HG03039 (cell line): ENCODE measurements around the gene LAMA5.

Source experiments
- ATAC-seq: cut with Tn5 transposase; IDR thresholded peaks from one replicate; pipeline ENCODE4 v1.9.1; 2021; ENCODE audit warnings: mild to moderate bottlenecking, moderate library complexity; ENCODE audit not compliant: unreplicated experiment

The LAMA5 gene

DNA sequence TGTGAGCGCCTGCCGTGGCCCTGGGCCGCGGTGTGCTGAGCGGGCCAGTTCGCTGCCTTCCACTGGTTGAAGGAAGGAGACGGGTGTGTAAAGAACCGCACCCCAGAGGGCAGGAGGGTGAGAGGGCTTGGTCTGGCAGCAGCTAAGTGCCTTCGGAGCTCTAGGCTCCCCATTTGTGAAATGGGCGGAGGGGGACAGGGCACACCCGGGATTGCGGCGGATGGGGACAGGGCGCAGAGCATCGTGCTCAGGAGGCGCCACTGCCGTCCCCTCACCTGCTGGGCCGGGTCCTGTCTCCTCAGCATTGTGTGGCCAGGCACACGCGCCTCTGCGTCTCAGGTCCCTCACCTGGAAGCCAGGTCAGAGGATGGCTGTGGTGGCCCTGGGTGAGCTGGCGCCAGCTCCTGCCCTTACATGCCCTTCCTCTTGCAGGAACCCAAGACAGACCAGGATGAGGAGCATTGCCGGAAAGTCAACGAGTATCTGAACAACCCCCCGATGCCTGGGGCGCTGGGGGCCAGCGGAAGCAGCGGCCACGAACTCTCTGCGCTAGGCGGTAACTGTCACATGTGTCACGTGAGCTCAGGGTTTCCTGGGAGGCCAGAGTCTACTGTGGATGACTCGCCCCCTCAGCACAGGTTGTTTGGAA lies 61.2 kb downstream of the LAMA5 start:
- no peak for ATAC-seq

DNA sequence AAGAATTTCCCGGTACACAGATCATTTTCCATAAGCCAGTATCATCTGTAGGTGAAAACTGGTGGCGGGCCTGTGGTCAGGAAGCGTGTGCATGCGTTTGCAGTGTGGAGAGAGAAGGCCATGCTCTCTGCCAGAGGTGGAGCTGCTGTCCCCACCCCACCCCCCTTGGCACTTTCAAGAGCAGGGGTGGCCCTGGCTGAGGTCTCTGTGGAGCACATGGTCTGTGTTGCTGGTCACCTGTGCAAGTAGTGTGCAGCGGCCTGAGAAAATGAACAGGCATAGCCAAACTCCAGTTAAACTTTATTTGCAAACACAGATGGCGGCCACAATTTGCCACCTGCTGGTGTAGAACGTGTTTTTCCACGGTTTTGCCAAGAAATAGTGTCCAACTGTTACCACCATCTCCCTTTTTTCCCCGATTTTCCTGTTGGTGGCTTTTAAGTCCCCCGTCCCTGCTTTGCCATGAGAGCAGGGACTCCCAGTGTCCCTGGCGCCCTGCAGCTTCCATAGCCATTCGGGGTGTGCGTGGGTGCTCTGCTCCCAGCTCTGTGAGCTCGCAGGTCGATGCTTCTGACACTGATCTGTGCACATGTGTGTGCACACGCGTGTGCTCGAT lies 61.9 kb downstream of the LAMA5 start:
- no peak for ATAC-seq

DNA sequence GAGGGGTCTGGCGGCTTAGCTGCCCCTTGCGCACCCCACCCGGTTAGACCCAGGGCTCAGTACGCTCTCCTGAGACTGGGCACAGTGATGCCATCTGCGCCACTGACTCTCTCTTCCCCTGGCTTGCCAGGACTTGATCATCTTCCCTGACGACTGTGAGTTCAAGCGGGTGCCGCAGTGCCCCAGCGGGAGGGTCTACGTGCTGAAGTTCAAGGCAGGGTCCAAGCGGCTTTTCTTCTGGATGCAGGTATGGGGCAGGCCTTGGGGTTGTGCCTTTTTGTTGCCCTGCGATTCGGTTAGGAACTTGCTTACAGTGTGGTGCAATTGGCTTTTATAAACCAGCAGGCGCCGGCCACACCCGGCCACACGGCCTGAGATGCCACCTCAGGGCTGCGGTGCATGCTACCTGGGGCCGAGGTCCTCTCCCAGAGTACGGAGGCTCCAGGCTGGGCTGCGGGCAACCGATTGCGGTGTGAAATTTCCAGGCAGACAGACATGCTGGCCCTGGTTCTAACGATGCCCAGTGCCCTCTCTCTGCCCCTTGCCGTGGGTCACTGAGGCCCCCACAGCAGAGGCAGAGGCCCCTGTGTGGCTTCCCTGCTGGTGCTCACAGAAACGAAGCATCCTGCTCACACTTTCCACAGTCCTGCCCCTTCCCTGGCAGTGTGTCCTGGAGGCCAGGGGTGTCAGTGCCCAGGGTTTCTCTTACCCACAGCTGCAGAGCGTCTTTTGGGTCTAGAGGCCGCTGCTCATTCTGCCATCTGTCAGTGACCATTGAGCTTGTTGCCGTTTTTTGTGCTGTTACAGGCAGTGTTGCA lies 62.6 kb downstream of the LAMA5 start:
- ATAC-seq, result no peak

DNA sequence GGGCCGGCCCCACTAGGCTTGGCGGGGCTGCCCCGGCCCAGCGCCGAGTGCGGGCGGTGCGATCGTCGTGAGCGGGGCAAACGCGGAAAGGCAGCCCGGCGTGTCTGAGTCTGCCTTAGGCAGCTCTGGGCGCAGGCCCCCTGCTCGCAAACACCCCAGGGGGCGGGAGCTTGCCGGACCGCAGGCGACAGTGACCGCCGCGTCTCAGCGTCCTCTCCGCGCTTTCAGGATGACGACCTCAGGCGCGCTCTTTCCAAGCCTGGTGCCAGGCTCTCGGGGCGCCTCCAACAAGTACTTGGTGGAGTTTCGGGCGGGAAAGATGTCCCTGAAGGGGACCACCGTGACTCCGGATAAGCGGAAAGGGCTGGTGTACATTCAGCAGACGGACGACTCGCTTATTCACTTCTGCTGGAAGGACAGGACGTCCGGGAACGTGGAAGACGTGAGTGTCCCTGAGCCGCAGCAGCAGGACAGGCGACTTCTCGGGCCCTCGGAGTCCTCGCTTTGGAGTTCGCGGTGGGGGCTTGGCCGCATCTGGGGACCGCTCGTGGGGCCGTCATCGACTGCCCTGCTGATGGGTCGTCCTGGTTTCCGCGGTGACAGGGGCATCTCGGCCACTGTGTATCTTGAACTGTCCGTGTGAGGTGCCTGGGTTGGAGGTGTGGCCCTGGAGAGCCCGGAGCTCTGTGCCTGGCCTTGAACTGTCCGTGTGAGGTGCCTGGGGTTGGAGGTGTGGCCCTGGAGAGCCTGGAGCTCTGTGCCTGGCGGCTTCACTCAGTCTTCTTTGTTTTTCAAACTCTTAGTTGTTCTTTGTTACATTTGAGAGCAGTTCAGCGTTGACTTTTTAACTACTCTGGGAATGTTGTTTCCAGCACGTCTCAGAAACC lies 63.5 kb downstream of the LAMA5 start:
- no peak for ATAC-seq

DNA sequence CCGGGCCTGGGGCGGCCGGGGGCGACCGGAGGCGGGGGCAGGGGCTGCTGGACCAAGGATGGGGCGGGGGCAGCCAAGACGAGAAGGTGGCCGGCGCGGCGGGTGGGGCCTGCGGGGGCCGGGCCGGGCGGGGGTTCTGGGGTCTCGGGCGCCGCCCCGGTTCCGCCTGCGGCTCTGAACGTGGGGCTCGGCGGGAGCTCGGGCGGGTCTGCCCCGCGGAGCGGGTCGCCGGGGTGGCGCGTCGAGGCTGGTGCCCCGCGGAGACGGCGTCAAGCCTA lies 64.1 kb downstream of the LAMA5 start:
- ATAC-seq, result no peak

DNA sequence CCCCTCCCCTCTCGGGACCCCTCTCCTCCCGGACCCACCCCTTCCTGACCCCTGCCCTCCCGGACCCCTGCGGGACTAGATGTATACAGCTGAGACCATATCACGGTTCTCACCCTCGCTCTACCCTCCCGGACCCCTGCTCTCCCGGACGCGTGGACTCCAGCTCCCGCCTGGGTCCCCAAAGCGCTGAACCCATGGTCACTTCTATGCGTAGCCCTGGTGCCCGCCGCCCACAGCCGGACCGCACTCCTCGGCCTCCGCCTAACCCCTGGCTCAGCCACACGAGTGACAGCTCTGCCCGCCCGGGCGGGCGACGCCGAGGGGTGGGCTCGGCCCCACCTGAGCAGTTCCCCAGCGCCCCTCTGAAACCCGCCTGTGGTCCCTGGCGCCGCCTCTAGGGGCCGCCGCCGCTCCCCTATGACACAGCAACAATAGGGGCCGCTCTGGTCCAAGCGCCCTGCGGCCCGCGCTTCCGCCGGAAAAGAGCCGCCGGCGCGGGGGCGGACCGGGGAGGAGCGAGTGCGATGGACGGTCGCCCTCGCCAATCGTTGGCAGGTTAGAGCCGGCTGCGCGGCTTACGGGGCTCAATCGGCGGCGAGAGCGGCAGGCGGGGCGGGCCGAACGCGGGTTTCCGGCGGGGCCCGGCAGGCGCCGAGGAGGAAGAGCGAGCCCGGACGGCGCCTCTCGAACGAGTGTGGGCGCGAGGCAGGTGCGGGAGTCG lies 64.6 kb downstream of the LAMA5 start, which contains the start of gene ADRM1:
ADRM1 (plus strand) TSS at position 657 of the 721 bp plus-strand sequence. CDS start 572 bp downstream, outside the sequence.
- ATAC-seq, result peak; percentile 86

DNA sequence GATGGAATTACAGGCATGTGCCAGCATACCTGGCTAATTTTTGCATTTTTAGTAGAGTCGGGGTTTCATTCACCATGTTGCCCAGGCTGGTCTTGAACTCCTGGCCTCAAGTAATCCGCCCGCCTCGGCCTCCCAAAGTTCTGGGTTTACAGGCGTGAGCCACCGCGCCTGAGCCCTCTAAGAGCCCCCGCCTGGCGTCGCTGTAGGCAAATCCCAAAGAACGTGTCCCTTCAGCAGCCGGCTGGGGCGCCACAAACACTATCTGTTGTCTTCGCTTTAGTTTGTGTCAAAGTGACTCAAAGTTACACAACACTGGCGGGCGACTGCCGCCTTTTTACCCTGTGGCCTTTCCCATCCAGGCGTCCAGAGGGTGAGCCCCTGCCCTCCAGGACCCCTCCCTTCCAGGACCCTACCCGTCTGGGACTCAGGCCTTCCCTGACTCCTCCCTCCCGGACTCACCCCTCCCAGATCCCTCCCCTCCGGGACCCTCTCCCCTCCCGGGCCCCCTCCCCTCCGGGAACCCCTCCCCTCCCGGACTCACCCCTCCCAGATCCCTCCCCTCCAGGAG lies 65.3 kb downstream of the LAMA5 start:
- ATAC-seq, result peak; percentile 22

DNA sequence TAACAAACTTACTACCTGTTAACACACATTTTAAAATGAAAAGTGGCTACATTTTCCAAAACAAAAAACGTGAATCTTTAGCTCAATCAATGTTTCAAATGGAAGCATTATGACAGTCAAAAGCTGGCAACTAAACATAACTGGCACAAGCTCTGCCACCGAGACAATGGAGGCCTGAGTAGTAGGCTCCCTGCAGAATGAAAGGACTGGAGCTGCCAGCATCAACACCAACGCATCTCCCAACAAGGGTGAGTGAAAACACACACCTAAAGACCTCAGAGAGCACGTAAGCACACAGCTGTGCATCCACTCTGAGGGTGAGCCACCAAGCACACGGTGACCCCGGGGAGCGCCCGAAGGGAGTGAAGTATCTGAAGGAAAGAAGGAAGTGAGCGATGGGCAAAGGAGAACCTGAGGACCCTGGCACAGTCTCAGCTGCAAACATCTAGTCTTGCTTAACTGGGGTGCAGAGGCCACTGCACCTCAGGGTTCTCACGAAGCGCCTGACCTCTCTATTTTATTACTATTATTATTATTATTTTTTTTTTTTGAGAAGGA lies 65.9 kb downstream of the LAMA5 start:
- ATAC-seq, result no peak

DNA sequence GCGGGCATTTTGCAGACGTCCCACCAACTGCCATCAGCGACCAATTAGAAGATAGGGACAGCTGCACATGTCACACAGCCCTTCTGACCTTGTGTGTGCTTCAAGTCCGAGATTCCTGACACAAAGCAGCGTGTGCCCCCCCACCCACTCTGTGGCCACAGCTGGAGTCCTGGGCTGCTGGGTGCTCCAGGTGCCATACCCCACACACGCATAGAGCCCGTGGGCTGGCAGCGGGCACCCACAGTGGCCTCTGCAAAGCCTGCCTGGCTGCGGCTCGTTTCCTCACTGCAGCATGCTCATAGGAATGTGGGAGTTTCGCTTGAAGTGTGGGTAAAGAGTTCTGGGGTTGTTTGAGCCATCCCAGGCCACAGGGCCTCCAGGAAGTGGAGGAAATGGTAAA lies 66.8 kb downstream of the LAMA5 start:
- ATAC-seq, result no peak

DNA sequence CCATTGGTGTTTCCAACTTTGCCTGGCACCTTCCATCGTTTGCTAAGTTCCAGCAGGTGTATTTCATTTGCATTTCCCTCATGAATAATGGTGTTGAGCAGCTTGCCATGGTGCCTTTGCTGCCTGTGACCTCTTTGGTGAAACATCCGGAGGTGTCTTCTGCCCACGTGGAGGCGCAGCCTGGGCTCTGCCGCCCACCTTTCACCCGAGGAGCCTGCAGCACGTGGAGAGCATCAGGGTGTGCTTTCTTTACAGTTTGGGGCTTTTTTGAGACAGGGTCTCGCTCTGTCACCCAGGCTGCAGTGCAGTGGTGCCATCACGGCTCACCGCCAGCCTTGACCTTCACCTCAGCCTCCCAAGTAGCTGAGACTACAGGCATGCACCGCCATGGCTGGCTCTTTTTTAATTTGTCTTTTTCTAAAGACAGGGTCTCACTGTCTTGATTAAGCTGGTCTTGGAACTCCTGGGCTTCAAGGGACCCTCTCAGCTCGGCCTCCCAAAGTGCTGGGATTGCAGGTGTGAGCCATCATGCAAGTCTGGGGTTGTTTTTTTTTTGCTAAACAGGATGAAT lies 67.4 kb downstream of the LAMA5 start:
- no peak for ATAC-seq

DNA sequence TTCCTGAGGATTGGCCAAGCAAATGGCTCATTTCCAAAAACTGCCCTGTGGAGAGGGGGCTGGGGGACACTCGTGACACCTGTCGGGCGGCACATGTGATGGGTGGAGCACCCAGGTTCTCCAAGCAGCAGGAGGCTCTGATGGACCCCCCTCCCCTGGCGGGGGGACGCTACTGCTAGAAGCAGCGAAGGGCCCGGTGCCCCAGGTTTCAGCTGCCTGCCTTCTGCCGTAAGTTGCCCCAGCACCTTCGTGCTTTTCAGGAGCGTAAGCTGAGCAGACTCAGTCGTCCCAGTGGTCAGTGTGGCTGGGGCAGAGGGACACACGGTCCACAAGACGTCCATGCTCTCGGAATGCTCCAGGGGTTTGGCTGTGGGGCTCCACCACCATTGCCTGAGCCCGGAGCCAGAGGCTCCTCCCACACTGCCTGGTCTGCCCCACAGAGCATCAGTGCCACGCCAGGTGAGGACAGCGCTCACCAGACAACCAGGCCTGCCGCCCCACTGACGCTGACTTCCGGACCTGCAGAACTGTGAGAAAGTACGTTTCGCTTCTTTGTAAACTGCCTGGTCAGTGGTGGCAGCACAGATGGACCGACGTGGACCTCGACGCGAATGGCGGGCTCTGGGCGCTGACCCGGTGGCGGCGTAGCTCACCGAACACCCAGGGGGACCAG lies 68.4 kb downstream of the LAMA5 start:
- no peak for ATAC-seq

DNA sequence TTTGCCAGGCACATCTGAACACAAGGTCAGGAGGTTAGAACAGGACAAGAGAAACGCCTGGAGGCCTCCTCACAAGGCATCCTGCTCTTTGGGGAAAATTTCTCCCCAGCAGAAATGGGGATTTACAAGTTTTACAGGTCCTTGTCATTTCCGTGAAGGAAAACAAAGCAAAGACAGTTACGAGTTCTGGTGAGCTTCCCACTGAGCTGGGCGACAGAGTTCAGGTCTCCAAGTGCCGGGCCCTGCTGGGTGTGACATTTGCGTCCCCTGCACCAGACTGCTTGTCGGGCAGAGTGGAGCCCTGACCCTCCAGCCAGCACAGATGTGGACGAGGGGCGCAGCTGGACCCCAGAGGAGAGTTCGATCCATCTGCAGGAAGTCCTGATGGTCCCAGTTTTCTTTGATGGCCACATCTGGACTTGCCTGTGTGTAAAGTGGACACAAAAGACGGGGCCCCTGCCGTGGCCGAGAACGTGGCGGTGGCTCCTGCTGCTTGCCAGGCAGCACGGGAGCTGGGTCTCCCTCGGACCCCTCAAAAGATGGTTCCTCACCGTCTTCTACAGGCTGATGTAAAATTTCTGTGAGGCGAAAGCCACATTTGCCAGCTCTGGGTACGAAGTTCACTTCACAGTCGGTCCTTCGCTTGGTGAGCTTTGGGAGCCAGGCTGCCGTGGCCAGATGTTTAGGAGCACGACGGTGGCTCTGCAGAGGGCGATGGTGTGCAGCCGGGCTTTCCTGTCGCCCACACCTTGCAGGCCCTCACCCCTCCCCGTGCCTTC lies 69.5 kb downstream of the LAMA5 start:
- ATAC-seq, result no peak

DNA sequence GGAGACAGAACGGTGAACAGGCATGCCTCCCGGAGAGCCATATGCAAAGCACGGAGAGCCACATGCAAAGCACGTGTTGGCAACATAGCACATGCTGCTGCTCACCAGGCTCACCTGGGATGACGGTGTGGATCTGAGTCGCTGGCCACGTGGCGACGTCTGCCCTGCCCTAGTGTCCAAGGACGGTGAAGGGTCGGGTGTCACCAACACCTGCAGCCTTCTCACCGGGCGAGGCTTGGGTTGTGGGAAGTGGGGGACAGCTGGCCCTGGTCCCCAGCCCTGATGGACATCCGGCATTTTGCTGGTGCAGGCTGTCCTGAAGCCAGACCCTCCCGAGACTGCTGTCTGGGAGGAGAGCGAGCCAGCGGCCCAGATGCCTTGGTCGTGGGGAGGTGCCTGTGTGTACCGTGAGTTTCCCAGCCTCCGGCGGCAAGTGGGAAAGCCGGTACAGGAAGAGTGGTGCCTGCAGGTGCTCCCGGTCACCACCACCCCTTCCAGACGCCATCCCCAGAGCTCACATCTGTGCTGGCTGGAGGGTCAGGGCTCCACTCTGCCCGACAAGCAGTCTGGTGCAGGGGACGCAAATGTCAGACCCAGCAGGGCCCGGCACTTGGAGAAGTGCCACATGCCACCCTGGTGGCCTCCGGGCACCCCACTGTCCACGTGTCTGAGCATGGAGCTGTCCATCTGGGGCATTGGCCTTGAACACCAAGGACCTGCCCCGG lies 70.2 kb downstream of the LAMA5 start:
- ATAC-seq, result no peak

DNA sequence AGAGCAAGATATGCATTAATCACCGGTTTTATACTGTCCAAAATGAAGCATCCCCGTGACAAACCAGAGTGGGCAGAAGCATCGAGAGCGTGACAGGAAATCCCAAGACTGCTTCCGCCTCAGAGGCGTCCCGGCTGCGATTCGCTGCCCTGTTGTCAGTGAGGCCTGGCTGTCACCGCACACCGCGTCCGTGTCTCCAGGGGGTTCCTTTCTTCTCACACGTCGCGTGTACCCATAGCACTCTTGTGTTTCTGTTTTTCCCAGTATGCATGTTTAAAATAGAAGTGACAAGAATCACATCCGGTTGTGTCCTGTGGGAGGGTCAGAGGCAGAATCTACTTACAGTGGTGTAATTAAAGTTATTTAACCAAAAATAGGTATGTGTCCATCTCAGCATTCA lies 72.6 kb downstream of the LAMA5 start:
- no peak for ATAC-seq

DNA sequence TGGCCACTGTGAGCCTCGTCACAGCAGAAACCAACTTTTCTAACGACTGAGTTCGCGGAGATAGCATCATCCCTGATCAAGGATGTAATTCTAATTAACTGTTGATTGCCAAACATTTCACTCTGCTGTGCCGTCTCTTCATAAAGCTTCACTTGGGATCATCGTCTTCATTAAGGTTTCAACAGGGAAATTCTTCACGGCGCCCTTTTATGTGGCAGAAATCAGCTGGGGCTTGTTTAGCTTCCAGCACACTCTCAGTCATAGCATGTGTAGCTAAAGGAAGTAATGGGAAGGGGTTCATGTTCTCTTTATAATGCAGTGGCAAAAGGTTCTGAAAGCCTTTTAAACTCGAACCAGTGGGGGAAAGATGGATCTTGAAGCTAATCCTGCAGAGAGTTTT lies 73.2 kb downstream of the LAMA5 start:
- ATAC-seq, result no peak

DNA sequence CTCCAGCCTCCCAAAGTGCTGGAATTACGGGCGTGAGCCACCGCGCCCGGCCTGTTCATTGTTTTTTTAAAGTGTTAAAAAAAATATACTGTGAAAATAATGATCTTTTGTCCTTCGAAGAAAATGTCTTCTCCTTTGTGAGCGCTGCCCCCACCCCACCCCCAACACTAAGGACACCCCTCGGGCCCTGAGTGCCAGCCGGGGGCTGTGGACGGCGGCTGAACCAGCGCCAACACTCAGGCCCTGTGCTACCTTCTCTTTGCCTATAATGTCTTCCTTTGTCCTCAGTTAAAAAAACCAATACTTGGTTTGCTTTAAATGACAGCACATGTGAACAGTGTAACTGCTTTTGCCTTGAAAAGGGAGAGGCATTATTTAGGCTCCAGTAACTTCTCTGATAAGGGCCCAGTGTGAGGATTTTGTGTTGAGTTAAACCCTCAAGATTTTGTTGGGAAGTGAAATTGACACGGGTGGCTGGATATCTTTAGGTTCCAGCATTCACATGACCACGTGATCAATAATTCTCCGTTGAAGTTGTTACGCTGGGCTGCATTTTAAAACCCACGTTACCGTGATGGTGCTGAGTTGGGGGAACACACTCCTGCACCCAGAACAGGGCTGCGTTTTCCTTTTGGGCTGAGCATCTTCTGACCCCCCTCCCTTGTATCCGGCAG lies 73.9 kb downstream of the LAMA5 start:
- ATAC-seq, result no peak

DNA sequence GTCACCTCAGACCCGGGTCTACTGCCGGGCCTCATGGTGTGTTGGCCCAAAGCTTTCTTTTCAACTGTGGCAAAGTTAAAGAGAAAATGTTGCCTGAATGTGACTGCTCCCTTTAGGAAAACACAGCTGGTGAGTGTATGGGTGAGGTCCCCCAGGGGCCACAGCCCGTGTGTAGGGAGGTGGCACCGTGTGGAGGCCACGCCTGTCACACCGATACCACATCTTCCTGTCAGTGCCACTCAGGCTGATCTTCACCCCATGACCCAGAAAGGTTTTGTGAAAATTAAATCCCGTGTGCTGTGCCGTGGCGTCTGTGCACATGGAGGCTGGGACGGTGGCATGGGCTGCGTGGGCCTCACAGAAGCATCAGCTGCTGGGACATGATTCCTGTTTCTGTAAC lies 75.0 kb downstream of the LAMA5 start:
- ATAC-seq, result no peak
